T follicular helper cell (primary cell): ENCODE data around the gene ZNF705A.
"Not testable (repeated sequence)": the region's sequence is repeated elsewhere in the genome, so short reads cannot be mapped to it uniquely, and the experiment has no call there.

Experiments used
- DNase-seq: peaks from one replicate; pipeline ENCODE4 v3.0.0-alpha.2; 2020; ENCODE audit warnings: low read depth

The ZNF705A gene

DNA sequence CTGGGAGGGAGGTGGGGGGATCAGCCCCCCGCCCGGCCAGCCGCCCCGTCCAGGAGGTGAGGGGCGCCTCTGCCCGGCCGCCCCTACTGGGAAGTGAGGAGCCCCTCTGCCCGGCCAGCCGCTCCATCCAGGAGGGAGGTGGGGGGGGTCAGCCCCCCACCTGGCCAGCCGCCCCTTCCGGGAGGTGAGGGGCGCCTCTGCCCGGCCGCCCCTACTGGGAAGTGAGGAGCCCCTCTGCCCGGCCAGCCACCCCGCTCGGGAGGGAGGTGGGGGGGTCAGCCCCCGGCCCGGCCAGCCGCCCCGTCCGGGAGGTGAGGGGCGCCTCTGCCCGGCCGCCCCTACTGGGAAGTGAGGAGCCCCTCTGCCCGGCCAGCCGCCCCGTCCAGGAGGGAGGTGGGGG lies 27.4 kb downstream of the ZNF705A start:
- DNase-seq, result not testable (repeated sequence)

DNA sequence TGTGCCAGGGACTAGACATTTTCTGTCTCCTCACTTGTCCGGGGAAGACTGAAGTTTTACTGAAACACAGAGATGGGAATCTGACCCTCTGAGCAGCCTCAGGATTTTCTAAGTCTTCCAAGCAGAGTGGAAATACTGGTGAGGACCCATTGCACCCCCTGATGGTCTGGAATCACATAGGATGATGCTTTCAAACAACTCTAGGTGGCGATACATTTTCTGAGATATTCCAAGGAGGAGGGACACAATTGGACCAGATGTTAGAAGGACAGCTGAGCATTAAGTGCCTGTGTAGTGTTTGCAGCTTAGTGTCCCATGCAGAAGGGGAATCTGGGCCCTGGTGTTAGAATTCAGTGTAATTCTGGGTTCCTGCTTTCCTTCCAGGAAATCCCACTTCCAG lies 31.3 kb downstream of the ZNF705A start:
- DNase-seq, result not testable (repeated sequence)

DNA sequence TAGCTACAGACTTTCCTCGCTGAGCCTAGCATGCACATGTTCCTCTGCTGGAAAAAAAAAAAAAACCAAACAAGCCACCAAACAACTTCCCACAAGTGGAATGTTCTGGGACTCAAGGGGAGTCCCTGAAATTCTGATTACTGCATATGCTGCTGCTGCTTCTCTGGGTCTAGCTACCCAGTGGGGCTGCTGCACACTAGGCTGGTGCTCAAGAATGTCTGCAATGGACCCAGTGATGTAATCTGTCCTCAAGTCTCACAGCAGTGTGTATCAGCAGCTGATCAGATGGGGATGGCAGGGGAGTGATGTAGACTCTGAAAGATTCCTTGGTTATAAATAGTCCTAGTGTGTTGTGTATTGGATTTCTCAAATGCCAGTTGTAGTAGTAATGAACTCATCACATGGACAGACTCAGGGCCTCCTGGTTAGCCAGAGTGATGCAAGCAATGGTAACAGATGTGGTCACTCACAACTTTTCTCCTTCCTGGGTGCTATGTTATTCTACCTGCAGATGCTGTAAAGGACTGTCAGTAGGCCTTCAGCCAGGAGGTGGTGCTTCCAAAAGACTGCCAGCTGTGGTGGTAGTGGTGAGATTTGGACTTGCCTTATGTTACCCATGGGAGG lies 41.0 kb downstream of the ZNF705A start:
- not testable (repeated sequence) for DNase-seq

DNA sequence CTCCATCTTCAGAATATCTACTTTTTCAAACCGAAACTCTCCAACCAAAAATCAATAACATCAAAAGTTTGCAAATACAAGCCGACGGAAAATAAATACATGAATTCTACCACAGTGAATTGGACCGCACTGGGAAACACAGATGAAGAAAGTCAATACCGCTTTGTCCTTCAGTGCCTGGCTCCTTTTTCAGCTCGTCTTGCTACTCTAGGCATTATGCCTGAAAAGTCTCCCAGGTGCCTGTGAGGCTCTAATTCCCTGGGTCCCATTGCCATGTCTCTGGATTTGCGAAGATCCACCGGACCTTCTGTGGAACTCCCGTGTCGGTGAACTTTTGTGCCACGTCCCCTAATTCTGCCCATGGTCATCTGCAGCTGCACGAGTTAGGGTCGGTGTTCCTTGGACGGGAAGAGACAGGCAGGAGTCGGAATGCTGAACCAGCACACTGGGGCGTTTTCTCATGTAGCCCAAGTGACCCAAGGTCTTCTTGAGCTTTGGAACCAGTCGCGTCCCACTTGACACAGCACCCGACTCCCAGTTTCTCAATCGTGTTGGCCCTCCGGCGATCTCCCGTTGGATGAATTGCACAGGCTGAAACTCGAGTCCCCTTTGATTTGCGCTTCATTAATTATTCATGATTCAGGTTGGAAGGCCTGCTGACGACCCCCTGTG lies 62.0 kb downstream of the ZNF705A start:
- DNase-seq, result not testable (repeated sequence)

DNA sequence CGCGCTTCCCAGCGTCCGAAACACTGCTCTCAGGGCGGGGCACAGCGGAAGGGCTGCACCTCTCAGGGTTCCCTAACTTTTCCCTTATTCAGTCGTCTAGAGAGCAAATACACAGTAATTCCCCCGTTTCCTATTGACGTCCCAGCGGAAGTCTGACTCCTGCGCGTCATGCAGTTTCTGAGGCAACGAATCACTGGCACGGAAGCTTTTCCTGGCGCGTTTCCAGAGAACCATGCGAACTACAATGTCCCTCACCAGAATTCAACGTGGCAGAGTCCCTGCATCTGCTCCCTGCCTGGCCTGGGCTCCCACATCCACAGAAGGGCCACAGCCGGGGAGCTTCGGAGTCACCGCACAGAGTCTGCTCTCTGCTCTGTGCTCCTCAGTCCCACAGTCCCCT lies 64.6 kb downstream of the ZNF705A start:
- DNase-seq, result not testable (repeated sequence)

DNA sequence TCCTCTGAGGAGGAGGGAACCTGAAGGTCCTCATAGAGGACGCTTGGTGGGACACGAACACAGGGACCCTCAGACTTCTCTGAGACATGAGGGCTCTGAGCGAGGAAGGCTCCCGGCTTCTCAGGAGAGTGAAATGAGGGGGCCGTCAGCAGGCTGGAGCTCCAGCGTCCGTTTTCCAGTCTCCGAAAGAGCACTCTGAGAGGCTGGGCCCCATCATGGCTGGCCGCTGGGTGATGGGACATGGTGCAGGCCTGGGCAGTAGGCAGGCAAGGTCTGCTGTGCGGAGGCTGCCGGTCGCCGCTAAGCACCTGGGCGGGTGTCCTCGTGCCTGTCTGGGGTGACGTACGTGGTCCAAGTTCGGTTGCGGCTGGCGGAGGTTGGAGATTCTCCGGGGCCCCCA lies 65.0 kb downstream of the ZNF705A start:
- DNase-seq, result not testable (repeated sequence)

DNA sequence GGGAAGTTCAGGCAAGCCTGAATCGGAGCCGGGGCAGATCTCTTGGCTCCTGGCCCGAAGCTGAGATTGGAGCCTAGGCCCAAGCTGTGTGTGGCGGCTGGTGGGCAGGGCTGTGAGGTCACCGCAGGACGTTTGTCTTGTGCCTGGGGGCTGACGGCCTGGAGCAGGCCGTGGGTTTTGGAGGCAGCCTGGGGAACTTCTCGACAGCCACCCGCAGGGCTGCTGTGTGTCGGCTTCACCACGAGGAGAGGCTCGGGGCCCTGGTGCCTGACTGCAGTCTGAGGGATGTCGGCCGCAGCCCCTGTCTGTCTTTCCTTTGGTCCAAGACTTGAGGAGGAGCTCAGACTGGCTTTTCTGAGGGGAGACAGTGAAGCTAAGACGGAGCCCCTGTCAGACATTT lies 65.5 kb downstream of the ZNF705A start:
- not testable (repeated sequence) for DNase-seq

DNA sequence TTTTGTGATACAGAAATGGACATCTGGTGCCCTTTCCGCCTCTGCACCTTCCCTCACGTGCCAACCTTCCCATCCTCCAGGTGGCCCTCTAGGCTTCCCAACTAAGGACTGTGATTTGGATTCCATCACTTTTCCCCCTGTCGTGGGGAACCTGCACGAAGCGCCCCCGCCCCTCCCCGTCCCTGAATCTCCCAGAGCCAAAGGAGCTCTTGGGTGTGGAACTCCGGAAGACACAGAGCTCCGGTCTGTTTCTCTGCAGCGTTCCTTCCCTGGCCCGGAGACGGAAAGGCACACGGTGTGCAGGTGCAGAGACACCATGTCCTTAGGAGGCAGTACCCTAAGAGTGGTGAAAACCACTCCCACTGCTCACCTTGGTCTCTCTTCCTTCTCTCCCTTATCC lies 66.8 kb downstream of the ZNF705A start:
- DNase-seq, result not testable (repeated sequence)

DNA sequence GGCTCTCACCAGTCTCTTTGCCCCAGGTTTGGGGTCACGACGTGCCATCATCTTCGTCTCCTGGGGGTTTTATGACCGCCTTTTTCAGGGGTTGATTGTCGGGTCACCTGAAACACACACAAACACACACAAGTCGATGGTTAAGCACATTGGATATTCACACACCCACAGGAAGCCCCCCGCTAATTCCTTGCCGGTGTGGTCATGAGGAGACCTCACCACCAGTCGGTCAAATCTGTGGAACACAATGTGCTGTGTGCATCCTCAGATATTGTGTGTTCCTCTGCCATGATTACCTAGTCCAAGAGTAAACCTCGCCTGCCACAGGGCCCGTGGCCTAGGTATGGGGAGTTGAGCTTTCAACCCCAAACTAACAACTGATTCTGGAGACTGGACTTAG lies 68.0 kb downstream of the ZNF705A start:
- not testable (repeated sequence) for DNase-seq

DNA sequence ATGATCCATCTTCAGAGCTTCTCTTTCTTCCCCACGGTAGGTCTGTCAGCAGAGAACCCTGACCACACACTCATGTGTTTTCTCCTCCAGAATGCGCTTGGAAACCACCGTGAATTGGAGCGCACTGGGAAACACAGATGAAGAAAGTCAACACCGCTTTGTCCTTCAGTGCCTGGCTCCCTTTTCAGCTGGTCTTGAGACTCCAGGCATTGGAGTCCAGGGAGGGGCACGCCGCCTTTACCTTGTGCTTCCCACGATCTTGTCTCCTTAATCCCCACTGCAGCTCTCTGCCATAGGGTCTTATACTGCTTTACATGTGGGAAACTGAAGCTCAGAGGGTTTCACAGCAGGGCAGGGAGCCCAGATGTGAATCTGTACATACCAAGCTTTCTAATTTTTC lies 69.5 kb downstream of the ZNF705A start:
- no peak for DNase-seq

DNA sequence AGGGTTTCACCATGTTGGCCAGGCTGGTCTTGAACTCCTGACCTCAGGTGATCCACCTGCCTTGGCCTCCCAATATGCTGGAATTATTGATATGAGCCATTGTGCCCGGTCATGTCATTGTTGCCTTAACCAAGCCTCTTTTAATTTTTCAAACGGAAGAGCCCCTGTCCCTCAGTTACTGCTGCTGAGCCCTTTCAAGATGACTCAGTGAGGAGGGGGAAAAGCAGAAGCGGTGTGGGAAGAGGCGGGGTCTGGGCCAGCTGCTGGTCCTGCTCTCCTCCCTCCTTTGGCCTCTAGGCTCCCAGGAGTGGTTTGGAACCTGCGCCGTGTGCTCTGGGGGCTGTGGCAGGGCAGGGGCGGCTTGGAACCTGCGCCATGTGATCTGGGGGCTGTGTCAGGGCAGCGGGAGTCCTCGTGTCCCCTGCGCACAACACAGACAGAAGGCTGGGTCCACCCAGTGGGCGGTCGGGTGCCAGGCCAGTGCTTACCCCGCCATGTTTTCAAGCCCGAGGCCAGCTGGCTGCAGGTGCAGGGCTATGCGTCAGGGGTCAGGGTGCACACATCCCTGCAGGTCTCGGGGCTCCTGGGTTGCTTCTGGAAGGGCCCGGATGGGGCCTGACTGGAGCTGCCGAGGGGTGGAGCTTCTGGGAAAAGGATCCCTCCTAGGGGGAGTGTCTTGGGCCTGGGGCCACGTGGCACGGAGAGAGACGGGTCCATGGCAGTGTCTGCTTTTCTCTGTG lies 70.3 kb downstream of the ZNF705A start, which contains the start of gene FAM90A1:
FAM90A1 (minus strand) TSS at position 627 of the 740 bp plus-strand sequence. CDS start 2,786 bp downstream, outside the sequence.
- DNase-seq, result not testable (repeated sequence)

DNA sequence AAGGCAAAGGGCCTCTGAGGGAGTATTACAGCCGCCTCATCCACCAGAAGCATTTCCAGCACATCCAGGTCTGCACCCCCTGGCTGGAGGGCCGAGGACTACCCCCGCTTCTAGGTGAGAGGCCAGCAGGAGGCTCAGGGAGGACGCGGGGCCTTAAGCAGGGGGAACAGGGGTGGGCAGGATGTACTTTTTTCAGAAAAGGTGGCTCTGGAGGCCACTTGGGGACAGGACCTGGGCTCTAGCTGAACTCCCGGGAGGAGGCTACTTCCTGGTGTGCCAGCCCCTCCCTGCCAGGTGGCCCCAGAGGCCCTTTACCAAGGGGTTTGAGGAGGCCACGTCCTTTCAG lies 70.9 kb downstream of the ZNF705A start:
- DNase-seq, result not testable (repeated sequence)

DNA sequence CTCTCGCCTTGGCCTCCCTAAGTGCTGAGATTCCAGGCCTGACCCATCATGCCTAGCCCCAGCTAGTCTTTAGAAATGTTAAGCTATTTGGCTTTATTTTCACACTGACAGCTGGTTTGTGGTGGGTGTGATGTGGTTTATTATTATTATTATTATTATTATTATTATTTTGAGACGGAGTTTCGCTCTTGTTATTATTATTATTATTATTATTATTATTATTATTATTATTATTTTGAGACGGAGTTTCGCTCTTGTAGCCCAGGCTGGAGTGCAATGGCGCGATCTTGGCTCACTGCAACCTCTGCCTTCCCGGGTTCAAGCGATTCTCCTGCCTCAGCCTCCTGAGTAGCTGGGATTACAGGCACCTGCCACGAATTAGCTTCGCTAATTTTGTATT lies 71.8 kb downstream of the ZNF705A start:
- DNase-seq, result not testable (repeated sequence)

DNA sequence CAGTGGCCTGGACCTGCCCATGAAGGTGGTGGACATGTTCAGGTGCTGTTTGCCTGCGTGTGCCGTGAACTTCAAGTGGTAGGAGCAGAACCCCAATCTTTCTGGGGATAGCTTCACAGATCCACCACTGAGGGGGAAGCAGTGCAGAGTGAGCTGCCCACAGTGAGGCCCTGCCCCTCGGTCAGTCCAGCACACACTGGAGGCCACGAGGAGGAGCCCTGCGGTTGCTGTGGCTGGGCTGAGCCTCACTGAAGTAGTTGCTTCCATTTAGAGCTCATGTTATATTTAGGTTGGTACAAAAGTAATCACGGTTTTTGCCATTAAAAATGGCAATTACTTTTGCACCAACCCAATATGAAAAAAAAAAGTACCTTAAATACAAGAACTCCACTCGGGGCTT lies 72.7 kb downstream of the ZNF705A start:
- not testable (repeated sequence) for DNase-seq
